ENCODE data around the gene PGF.
A peak's percentile ranks its signal among the peaks of the same experiment; 100 is the strongest.

PGF gene

DNA sequence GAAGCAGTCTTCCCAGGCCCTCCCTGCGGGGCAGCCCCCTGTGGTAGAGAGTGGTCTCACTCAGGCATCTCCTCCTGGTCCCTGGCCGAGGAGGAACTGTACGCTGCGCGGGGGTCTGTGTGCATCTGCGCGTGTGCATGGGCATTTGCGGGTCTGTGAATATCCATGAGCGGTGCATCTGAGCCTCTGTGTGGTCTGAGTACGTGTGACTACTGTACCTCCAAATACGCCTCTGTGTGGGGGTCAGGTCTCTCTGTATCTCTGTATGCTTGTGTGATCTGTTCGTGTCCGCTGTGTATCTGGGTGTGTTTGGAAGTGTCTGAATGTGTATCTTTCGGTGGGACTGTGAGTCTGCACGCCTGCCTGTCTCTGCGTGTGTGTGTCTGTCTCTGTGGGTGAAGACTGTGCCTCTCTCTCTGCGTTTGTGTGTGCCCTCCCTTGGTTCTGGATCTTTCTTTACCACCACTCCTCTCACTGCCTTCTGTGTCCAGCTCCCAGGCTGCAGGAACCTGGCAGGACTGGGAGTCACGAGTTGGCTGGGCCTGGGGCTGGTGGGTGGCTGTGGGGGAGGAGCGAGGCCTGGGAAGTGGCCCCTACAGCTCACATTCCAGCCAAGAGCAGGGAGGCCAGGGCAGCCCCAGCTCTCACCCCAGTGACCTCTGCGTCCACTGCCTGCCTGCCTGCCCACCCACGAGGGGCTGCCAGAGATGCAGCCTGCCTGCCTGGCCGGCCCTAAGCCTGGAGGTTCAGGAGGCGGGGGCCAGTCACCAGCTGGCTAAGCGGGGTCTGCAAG, 1.1 kb upstream of the PGF start:
- TF ChIP-seq, protein P1, sequence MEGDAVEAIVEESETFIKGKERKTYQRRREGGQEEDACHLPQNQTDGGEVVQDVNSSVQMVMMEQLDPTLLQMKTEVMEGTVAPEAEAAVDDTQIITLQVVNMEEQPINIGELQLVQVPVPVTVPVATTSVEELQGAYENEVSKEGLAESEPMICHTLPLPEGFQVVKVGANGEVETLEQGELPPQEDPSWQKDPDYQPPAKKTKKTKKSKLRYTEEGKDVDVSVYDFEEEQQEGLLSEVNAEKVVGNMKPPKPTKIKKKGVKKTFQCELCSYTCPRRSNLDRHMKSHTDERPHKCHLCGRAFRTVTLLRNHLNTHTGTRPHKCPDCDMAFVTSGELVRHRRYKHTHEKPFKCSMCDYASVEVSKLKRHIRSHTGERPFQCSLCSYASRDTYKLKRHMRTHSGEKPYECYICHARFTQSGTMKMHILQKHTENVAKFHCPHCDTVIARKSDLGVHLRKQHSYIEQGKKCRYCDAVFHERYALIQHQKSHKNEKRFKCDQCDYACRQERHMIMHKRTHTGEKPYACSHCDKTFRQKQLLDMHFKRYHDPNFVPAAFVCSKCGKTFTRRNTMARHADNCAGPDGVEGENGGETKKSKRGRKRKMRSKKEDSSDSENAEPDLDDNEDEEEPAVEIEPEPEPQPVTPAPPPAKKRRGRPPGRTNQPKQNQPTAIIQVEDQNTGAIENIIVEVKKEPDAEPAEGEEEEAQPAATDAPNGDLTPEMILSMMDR (conservative IDR thresholded peaks at IDR 0.05; ENCODE audit: low read depth, low read length): no peak
- peak overlapping the region; percentile 41 for H3K4me3 ChIP-seq (ENCODE audit: low read length)
- no peak for DNase-seq (ENCODE audit: low read depth)

DNA sequence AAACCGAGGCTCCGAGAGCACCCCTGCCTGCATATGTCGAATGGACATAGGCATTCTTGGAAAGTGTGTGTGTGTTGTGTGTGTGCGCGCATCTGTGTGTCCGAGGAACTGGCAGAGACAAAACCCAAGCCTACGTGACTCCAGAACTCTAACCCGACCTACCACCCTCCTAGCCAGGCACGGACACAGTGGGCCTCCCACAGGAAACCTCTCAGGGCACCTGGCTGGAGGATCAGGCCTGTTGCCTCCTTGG, 556 bp upstream of the PGF start:
- H3K4me3 ChIP-seq (ENCODE audit: low read length): peak overlapping the region; percentile 41
- DNase-seq (ENCODE audit: low read depth): no peak
- TF ChIP-seq, protein P1 (conservative IDR thresholded peaks at IDR 0.05; ENCODE audit: low read depth, low read length): no peak

DNA sequence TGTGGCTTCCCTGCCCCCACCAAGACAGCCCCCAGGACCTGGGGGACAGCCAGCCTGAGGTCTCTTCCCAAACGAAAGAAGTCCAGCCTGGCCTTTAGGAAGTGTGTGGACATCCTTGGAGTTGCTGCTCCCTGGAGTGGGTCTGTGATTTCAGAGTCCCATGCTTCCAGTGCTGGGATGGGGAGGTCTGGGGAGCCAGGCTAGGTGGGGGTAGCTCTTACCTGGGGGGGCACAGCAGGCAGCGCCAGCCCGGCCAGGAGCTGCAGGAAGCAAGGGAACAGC, 509 bp downstream of the PGF start:
- peak overlapping the region; percentile 63 for H3K4me3 ChIP-seq (ENCODE audit: low read length)
- no peak for DNase-seq (ENCODE audit: low read depth)
- TF ChIP-seq, protein P1 (conservative IDR thresholded peaks at IDR 0.05; ENCODE audit: low read depth, low read length): no peak

DNA sequence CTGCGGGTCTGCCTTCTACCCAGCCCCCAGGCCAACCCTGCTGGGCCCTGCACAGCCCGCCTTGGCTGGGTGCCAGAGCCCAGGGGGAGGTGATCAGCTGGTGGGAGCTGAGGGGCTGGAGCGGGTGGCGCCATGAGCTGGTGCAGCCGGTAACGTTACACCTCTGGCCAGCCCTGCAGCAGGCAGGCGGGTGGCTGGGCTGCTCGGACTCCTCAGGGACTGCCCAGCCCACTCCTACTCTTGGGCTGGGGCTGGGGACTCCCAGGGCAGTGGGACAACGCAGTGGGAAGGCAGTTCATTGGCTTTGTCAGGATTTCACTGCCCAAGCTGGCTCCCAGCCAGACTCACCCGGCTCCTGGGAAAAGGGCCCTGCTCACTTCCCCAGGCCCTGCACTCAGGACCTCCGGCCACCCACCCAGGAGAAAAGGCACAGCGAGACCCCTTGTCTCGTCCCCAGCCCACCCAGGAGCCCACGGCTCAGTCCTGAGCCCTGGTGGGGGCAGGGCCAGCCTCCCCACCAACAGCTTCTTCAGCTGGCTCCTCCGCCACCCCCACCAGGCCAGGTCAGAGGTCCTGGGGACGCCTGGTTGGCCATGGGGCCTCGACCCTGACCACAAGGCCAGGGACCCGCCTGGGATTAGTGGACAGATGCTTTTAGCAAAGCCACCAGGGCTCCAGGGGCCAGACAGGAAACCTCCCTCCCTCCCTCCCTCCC, 1.0 kb downstream of the PGF start:
- H3K4me3 ChIP-seq (ENCODE audit: low read length): peak overlapping the region; percentile 63
- no peak for DNase-seq (ENCODE audit: low read depth)
- TF ChIP-seq, protein P1 (conservative IDR thresholded peaks at IDR 0.05; ENCODE audit: low read depth, low read length): no peak

DNA sequence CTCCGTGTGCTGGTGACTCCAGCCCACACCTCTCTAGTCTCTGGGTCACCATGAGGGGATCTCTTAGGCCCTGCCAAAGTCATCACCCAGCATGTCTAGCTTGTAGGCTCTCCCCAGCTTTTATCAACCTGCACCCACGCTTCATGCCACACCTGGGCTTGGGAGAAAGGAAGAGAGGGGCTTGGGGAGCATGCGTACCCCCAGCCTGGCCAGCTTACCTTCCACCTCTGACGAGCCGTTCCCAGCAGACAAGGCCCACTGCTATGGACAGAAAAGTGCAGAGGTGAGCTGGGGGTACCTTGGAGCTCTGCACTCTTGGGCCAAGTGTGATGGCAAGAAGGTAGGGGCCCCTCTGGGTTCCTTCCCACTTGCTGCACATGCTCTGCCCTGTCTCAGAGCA, 1.7 kb downstream of the PGF start:
- peak overlapping the region; percentile 63 for H3K4me3 ChIP-seq (ENCODE audit: low read length)
- TF ChIP-seq, protein P1 (conservative IDR thresholded peaks at IDR 0.05; ENCODE audit: low read depth, low read length): no peak
- DNase-seq (ENCODE audit: low read depth): no peak

DNA sequence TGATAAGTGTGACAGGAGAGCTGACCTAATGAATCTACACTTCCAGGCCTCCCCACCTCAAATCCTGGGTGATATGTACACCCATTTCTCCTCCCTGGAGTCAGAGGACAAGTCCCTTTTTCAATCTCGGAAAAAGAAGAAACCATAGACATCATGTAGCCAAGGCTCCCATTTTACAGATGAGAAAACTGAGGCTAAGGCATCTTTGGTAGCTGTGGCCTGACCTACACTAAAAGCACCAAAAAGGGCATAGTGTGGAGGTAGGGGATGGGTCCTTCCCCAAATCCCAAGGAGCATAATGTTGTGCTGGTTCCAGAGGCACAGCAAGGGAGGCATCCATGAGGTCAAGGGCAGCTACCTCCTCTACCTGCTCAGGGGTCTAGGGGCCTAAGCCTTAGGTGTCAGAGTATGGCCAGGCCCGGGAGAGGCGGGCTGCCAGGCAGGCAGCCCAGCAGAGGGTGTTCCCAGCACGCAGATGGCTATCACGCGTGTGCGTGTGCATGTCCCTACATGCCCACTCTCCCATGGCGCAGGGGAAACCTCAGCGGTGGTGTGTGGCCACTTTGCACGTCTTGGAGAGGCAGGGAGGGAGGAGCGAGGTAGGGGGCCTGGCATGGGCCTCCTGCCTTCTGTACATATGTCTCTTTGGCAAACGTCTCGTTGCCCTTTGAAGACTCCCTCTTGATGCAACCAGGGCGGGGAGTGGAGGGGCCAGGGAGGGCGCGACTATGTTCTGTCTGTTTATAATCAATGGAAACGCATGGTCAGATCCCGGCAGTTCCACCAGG, 2.5 kb downstream of the PGF start:
- peak overlapping the region; percentile 63 for H3K4me3 ChIP-seq (ENCODE audit: low read length)
- TF ChIP-seq, protein P1 (conservative IDR thresholded peaks at IDR 0.05; ENCODE audit: low read depth, low read length): no peak
- no peak for DNase-seq (ENCODE audit: low read depth)

Data from retinal pigment epithelial cell (primary cell).